ENCODE results near the gene NBEA.

The NBEA gene

DNA sequence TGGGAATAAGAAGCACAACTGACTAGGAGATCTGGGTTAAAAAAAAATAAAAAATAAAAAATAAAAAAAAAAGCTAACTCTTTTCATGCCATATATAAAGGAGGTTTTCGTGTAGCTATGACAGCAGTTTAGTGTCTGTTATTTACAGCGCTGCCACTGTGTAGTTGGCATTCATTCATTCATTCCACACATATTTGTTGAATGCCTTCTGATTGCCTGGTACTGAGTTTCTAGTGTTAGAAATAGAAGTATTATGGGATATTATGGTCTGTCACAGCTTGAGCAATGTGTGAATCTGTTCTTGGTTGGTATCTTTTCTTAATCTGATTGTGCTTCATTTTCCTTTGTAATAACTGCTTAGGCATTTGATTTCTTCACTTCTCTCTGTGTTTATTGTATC, 237.4 kb downstream of the NBEA start:
- no peak overlapping the region for H4K8ac ChIP-seq (ENCODE audit: low read depth, low read length)
- no peak overlapping the region for H3K4ac ChIP-seq (ENCODE audit: low read length)
- no peak overlapping the region for H2BK5ac ChIP-seq (ENCODE audit: low read length)
- no peak overlapping the region for H3K14ac ChIP-seq (ENCODE audit: low read length)
- H3K23ac ChIP-seq (ENCODE audit: low read depth, low read length, poor library complexity) = no peak overlapping the region
- no peak overlapping the region for H2BK12ac ChIP-seq (ENCODE audit: low read length)
- no peak overlapping the region for H3K4me3 ChIP-seq (ENCODE audit: low read length in 2 of 2)
- H3K9ac ChIP-seq (ENCODE audit: low read depth, low read length, poor library complexity) = no peak overlapping the region
- WGBS, 2 donors (ENCODE audit: extremely low coverage in 2 of 2, insufficient read length in 2 of 2, insufficient replicate concordance in 1 of 2) = no CpG with 5 or more reads among the region's 2 CpGs
- no peak for DNase-seq (ENCODE audit: low spot score)
- H3K18ac ChIP-seq (ENCODE audit: low read length) = no peak overlapping the region
- H2BK120ac ChIP-seq (ENCODE audit: low read depth, low read length) = no peak overlapping the region
- H3K4me1 ChIP-seq (ENCODE audit: control insufficient read depth in 2 of 2, insufficient read depth in 1 of 2, low read depth in 1 of 2, low read length in 2 of 2) = no peaks in the 10 kb centered on the region
- H3K27me3 ChIP-seq (ENCODE audit: control insufficient read depth in 3 of 3, insufficient read depth in 3 of 3, low read depth in 1 of 3, low read length in 3 of 3) = no peaks in the 10 kb centered on the region
- no peak overlapping the region for H2BK15ac ChIP-seq (ENCODE audit: low read length)
- no peak overlapping the region for H2AFZ ChIP-seq (ENCODE audit: low read length)
- no peaks in the 10 kb centered on the region for H3K79me1 ChIP-seq (ENCODE audit: low read depth, low read length)
- no peak overlapping the region for H2AK5ac ChIP-seq (ENCODE audit: low read depth, low read length)
- H3K36me3 ChIP-seq (replicated peaks in 1 of 2; ENCODE audit: control insufficient read depth in 2 of 2, insufficient read depth in 2 of 2, low read length in 2 of 2) = peaks cover 0 to 2% of the 10 kb centered on the region in 2 donors
- H3K9me3 ChIP-seq (replicated peaks in 1 of 2; ENCODE audit: control insufficient read depth in 2 of 2, insufficient read depth in 1 of 2, low read depth in 1 of 2, low read length in 2 of 2) = no peaks in the 10 kb centered on the region
- H4K91ac ChIP-seq (ENCODE audit: low read depth, low read length, poor library complexity) = no peak overlapping the region
- no peak overlapping the region for H3K4me2 ChIP-seq (ENCODE audit: insufficient read depth, low read length, poor library complexity, severe bottlenecking)
- no peak overlapping the region for H3K27ac ChIP-seq (replicated peaks; ENCODE audit: low read length)

GRCh38 chr13:35179920-35180663, 238.0 kb downstream of the NBEA start:
- H3K9ac ChIP-seq (ENCODE audit: low read depth, low read length, poor library complexity) = no peak overlapping the region
- no peak overlapping the region for H3K4me2 ChIP-seq (ENCODE audit: insufficient read depth, low read length, poor library complexity, severe bottlenecking)
- H3K18ac ChIP-seq (ENCODE audit: low read length) = no peak overlapping the region
- no peak for DNase-seq (ENCODE audit: low spot score)
- H3K79me1 ChIP-seq (ENCODE audit: low read depth, low read length) = no peaks in the 10 kb centered on the region
- H3K4me1 ChIP-seq (ENCODE audit: control insufficient read depth in 2 of 2, insufficient read depth in 1 of 2, low read depth in 1 of 2, low read length in 2 of 2) = no peaks in the 10 kb centered on the region
- no CpG with 5 or more reads among the region's 3 CpGs for WGBS, 2 donors (ENCODE audit: extremely low coverage in 2 of 2, insufficient read length in 2 of 2, insufficient replicate concordance in 1 of 2)
- H3K4ac ChIP-seq (ENCODE audit: low read length) = no peak overlapping the region
- H3K27me3 ChIP-seq (ENCODE audit: control insufficient read depth in 3 of 3, insufficient read depth in 3 of 3, low read depth in 1 of 3, low read length in 3 of 3) = no peaks in the 10 kb centered on the region
- no peaks in the 10 kb centered on the region for H3K9me3 ChIP-seq (replicated peaks in 1 of 2; ENCODE audit: control insufficient read depth in 2 of 2, insufficient read depth in 1 of 2, low read depth in 1 of 2, low read length in 2 of 2)
- H2AFZ ChIP-seq (ENCODE audit: low read length) = no peak overlapping the region
- H2BK120ac ChIP-seq (ENCODE audit: low read depth, low read length) = no peak overlapping the region
- no peak overlapping the region for H2AK5ac ChIP-seq (ENCODE audit: low read depth, low read length)
- no peak overlapping the region for H2BK15ac ChIP-seq (ENCODE audit: low read length)
- H2BK12ac ChIP-seq (ENCODE audit: low read length) = no peak overlapping the region
- no peak overlapping the region for H4K91ac ChIP-seq (ENCODE audit: low read depth, low read length, poor library complexity)
- H3K4me3 ChIP-seq (ENCODE audit: low read length in 2 of 2) = no peak overlapping the region
- H3K14ac ChIP-seq (ENCODE audit: low read length) = no peak overlapping the region
- no peak overlapping the region for H3K27ac ChIP-seq (replicated peaks; ENCODE audit: low read length)
- no peak overlapping the region for H3K23ac ChIP-seq (ENCODE audit: low read depth, low read length, poor library complexity)
- H2BK5ac ChIP-seq (ENCODE audit: low read length) = no peak overlapping the region
- H4K8ac ChIP-seq (ENCODE audit: low read depth, low read length) = no peak overlapping the region
- peaks cover 0 to 2% of the 10 kb centered on the region in 2 donors for H3K36me3 ChIP-seq (replicated peaks in 1 of 2; ENCODE audit: control insufficient read depth in 2 of 2, insufficient read depth in 2 of 2, low read length in 2 of 2)

- Histone ChIP-seq H3K14ac (ENCODE audit: low read length) (no peak overlapping the region), H2AK5ac (ENCODE audit: low read depth, low read length) (no peak overlapping the region), H3K18ac (ENCODE audit: low read length) (no peak overlapping the region), H2AFZ (ENCODE audit: low read length) (no peak overlapping the region), H3K4me2 (ENCODE audit: insufficient read depth, low read length, poor library complexity, severe bottlenecking) (no peak overlapping the region), H3K27me3 (ENCODE audit: control insufficient read depth in 3 of 3, insufficient read depth in 3 of 3, low read depth in 1 of 3, low read length in 3 of 3) (no peaks in the 10 kb centered on the region), H2BK15ac (ENCODE audit: low read length) (no peak overlapping the region), H3K4me1 (ENCODE audit: control insufficient read depth in 2 of 2, insufficient read depth in 1 of 2, low read depth in 1 of 2, low read length in 2 of 2) (no peaks in the 10 kb centered on the region), H3K27ac (replicated peaks; ENCODE audit: low read length) (no peak overlapping the region), H3K79me1 (ENCODE audit: low read depth, low read length) (no peaks in the 10 kb centered on the region), H4K91ac (ENCODE audit: low read depth, low read length, poor library complexity) (no peak overlapping the region), H4K8ac (ENCODE audit: low read depth, low read length) (no peak overlapping the region), H3K9me3 (replicated peaks in 1 of 2; ENCODE audit: control insufficient read depth in 2 of 2, insufficient read depth in 1 of 2, low read depth in 1 of 2, low read length in 2 of 2) (peaks cover 2 to 7% of the 10 kb centered on the region in 2 donors), H3K9ac (ENCODE audit: low read depth, low read length, poor library complexity) (no peak overlapping the region), H3K36me3 (replicated peaks in 1 of 2; ENCODE audit: control insufficient read depth in 2 of 2, insufficient read depth in 2 of 2, low read length in 2 of 2) (peaks cover 0 to 2% of the 10 kb centered on the region in 2 donors), H3K4ac (ENCODE audit: low read length) (no peak overlapping the region), H2BK5ac (ENCODE audit: low read length) (no peak overlapping the region), H3K4me3 (ENCODE audit: low read length in 2 of 2) (no peak overlapping the region), H3K23ac (ENCODE audit: low read depth, low read length, poor library complexity) (no peak overlapping the region), H2BK12ac (ENCODE audit: low read length) (no peak overlapping the region), H2BK120ac (ENCODE audit: low read depth, low read length) (no peak overlapping the region)
- no CpG with 5 or more reads among the region's 2 CpGs for WGBS, 2 donors (ENCODE audit: extremely low coverage in 2 of 2, insufficient read length in 2 of 2, insufficient replicate concordance in 1 of 2)
- no peak for DNase-seq (ENCODE audit: low spot score)
Observed at GRCh38 chr13:35190241-35190640, 248.2 kb downstream of the NBEA start.

GRCh38 chr13:35191883-35192282, 249.8 kb downstream of the NBEA start:
- Histone ChIP-seq H2BK15ac (ENCODE audit: low read length) (no peak overlapping the region), H2BK120ac (ENCODE audit: low read depth, low read length) (no peak overlapping the region), H3K27me3 (ENCODE audit: control insufficient read depth in 3 of 3, insufficient read depth in 3 of 3, low read depth in 1 of 3, low read length in 3 of 3) (no peaks in the 10 kb centered on the region), H2BK5ac (ENCODE audit: low read length) (no peak overlapping the region), H4K91ac (ENCODE audit: low read depth, low read length, poor library complexity) (no peak overlapping the region), H3K14ac (ENCODE audit: low read length) (no peak overlapping the region), H3K18ac (ENCODE audit: low read length) (no peak overlapping the region), H3K9me3 (replicated peaks in 1 of 2; ENCODE audit: control insufficient read depth in 2 of 2, insufficient read depth in 1 of 2, low read depth in 1 of 2, low read length in 2 of 2) (peaks cover 2 to 7% of the 10 kb centered on the region in 2 donors), H3K36me3 (replicated peaks in 1 of 2; ENCODE audit: control insufficient read depth in 2 of 2, insufficient read depth in 2 of 2, low read length in 2 of 2) (peaks cover 5 to 7% of the 10 kb centered on the region in 2 donors), H3K4ac (ENCODE audit: low read length) (no peak overlapping the region), H3K23ac (ENCODE audit: low read depth, low read length, poor library complexity) (no peak overlapping the region), H2AK5ac (ENCODE audit: low read depth, low read length) (no peak overlapping the region), H3K79me1 (ENCODE audit: low read depth, low read length) (no peaks in the 10 kb centered on the region), H2AFZ (ENCODE audit: low read length) (no peak overlapping the region), H3K4me1 (ENCODE audit: control insufficient read depth in 2 of 2, insufficient read depth in 1 of 2, low read depth in 1 of 2, low read length in 2 of 2) (no peaks in the 10 kb centered on the region), H3K27ac (replicated peaks; ENCODE audit: low read length) (no peak overlapping the region), H3K9ac (ENCODE audit: low read depth, low read length, poor library complexity) (no peak overlapping the region), H3K4me2 (ENCODE audit: insufficient read depth, low read length, poor library complexity, severe bottlenecking) (no peak overlapping the region), H2BK12ac (ENCODE audit: low read length) (no peak overlapping the region), H4K8ac (ENCODE audit: low read depth, low read length) (no peak overlapping the region), H3K4me3 (ENCODE audit: low read length in 2 of 2) (no peak overlapping the region)
- WGBS, 2 donors (ENCODE audit: extremely low coverage in 2 of 2, insufficient read length in 2 of 2, insufficient replicate concordance in 1 of 2) = no CpG with 5 or more reads among the region's 2 CpGs
- no peak for DNase-seq (ENCODE audit: low spot score)
